Measurements from ENCODE around the gene TUBAL3.

Gene TUBAL3

DNA sequence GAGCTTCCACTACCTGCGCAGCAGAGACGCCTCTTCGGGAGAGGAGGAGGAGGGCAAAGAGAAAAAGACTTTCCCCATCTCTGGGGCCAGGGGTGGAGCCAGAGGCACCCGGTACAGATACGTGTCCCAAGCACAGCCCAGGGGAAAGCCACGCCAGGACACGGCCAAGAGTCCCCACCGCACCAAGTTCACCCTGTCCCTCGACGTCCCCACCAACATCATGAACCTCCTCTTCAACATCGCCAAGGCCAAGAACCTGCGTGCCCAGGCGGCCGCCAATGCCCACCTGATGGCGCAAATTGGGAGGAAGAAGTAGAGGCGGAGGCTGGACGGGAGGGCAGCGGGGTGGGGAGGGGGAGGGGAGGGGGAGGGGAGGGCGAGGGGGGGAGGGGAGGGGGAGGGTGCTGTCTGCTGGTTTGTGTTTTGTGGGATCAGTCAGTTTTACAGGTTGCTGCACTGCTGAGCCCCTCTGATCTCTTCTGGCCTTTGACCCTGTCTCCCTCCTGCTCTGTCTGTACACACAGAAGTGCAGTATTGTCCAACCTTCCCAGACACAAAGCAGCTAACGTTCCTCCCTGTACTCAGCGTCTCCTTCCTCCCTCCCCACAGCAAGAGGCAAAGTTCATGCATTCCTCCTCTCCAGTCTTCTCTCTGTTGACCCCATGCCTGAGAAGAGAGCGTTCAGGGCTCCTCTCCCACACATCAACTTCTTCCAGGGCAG is 30.6 kb downstream of the TUBAL3 start:
- DNase-seq: no peak

DNA sequence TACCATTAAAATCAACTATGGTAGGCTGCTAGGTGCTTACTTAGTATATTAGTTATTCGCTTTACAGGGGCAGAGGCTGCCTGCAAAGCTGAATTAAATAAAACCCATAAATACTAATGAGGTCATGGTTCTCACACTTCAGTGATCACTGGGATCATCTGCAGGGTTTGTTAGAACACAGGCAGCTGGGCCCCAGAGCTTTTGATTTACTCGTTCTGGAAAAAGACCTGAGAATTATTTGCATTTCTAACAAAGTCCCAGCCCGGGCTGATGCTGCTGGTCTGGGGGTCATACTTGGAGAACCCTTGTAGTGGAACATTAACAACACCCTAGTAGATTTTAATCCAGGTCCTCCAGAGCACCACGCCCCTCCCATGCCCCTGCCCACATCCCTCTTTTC is 31.3 kb downstream of the TUBAL3 start:
- DNase-seq: no peak

DNA sequence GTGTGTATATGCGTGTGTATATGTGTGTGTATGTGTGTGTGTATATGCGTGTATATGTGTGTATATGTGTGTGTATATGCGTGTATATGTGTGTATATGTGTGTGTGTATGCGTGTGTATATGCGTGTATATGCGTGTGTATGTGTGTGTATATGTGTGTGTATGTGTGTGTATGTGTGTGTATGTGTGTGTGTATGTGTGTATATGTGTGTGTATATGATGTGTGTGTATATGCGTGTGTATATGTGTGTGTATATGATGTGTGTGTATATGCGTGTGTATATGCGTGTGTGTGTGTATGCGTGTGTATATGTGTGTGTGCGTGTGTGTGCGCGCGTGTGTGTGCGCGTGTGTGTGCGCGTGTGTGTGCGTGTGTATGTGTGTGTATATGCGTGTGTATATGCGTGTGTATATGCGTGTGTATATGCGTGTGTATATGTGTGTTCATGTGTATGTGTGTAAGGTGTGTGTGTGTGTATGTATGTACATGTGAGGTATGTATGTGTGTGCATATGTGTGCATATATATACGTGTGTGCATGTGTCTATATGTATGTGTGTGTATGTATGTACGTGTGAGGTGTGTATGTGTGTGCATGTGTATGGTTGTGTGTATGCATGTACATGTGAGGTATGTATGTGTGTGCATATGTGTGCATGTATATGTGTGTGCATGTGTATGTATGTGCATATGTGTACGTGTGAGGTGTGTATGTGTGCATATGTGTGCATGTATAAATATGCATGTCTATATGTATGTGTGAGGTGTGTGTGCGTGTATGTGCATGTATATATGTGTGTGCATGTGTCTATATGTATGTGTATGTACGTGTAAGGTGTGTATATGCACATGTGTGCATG is 33.9 kb downstream of the TUBAL3 start:
- no peak for DNase-seq

DNA sequence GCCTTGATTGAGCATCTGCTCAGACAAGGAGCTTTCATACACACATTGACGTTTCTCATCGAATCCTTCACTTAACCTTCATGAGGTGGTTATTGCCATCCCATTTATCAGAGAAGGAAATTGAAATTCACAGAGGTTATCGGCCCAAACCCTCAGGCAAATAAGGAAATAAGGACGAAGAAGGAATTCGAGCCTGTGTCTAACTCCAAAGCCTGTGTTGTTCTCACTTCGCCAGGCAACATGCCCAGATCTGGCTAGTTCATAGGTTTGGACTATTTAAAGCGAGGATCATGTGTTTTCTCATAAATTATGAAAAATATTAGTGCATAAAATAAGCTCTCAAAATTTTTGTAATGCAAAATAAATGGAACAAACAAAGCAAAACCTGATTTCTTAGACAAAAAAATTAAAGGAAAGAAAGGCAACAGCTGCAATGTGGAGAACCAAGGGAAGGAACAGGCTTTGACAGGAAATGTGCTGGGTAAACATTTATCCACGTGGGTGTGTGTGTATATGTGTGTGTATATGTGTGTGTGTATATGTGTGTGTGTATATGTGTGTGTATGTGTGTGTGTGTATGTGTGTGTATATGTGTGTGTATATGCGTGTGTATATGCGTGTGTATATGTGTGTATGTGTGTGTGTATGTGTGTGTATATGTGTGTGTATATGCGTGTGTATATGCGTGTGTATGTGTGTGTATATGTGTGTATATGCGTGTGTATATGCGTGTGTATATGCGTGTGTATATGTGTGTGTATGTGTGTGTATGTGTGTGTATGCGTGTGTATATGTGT is 35.1 kb downstream of the TUBAL3 start:
- no peak for DNase-seq

DNA sequence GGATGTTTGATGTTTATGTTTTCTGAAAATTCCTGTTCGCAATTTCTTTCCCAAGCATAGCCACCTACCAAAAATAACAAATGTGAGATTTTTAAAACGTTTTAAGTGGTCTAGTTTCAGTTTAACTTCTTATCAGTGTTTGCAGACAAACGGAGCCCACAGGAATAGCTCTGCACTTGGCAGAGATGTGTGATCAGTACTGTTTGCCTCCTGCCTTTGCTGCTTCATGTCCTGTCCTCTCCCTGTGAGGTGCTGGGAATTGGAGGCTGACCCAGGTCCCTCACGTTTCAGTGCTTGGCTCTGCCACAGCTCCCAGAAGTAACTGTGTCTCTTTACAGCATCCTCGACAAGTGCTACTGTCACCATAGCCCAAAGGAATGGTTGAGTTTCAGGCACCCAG is 38.7 kb downstream of the TUBAL3 start:
- no peak for DNase-seq

DNA sequence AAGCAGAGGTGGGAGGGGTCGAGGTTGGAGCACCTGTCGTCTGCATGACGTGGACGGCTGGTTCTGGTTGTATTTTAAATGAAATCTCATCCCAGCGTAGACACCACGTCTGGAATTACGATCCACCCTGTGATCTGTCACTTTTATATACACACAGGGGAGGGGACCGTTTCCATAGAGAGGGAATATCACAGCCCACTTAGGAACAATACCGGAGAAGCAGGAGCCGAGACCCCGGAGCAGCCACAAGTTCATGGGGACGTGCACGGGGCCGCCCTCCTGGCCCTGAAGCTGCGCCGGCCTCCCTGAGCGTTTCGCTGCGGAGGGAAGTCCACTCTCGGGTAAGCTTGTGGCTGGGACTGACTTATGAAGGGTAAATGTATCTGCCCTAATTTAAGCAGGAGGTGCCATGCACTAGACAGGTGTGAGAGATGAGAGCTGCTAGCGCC is 39.7 kb downstream of the TUBAL3 start, which contains the start of gene UCN3:
Gene UCN3 (plus strand): TSS at position 77 of the 449 bp plus-strand sequence. CDS start 8,755 bp downstream, outside the sequence.
- DNase-seq: peak; percentile 8

DNA sequence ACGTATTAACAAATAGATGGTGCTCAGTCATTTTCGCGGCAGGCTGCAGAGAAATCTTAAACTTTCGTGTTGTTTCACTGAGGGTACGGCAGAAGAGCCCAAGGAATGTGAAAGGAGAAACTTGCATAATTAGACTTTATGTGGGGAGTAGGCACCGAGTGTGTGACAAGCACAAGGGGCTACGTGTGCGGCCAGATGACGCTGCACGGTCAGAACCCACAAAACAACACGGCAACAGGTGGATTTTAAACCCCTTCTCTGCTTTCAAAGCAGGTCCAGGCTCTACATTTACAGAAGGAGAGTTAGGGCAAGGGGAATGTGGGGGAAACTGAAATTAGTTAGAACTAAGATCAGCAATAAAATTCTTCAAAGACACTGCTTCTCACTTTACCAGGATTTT is 40.3 kb downstream of the TUBAL3 start:
- no peak for DNase-seq

DNA sequence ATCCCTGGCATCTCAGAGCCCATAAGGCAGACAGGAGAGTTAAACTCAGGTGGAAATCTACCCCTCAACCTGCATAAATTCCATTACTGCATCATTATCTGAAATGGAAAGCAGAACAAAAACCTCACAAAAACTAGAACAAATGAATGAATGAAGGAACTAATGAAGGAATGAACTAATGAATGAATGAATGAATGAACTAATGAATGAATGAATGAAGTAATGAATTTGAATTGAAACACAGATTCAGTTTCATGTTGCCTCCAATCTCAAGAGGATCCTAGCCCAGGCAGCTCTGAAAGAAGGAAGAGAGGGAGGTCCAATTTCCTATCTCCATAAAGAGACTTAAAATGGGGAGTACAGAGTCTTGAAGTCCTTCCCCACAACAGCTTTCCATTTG is 41.8 kb downstream of the TUBAL3 start:
- DNase-seq: no peak

DNA sequence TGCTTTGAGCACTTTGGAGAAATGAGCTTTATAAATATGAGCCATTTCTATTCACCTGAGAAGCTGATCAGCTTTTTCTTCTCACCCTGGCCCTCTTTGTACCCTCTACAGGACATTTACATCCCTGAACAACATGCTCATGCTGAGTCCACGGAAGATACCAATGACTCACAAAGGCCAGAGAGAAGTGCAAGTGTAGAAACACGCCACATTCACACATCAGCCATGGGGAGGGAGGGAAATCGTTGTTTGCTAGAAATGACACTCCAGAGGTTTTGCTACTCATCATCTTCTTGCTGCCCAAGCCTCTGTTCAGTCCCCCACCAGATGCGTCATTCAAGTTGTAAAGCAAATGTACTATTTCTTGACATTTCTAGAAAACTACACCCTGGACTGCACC is 42.7 kb downstream of the TUBAL3 start:
- DNase-seq: no peak

DNA sequence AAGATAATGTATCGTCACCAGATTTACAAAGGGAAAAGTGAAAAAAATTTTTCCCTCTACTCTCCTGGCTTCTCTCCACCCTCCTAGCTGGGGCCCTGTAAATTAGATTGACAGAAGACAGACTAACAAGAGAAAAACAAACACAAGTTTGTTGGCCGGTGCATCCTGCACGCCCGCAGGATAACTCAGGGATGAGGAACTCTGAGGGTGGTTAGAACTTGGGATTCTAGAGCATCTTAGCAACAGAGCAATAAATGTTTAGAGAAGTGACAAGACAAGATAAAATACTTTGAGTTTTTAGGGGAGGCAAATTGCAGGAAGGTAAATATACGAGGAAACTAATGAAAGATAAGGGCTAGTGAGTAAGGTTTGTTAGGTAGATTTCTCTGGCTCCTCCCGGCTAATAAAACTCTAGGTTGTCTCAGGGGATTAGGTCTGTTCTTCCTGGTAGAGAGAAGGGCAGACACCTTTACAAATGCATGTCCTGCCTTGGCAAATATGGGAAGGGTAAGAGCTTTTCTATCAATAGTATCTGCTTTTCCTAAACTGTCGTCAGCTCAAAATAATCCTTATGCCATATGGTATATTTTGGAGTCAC is 44.2 kb downstream of the TUBAL3 start:
- DNase-seq: no peak

DNA sequence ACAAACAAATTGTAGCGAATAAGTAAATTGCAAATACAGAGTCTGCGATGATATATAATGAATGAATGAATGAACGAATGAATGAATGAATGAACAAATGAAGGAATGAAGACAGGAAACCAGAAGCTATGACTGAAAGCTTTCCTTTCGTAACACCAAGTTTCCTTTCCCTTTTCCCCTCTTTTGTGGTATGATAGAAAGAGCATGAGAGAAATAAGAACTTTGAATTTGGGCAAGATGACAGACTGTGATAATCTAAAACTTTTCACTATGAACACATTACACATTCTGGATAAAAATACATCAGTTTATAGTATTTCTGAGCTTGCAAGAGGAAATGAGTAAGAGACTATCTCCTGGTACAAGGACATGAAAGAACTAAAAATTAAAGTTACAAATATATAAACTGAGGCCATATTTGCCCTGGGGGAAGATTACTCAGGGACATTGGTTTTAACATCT is 48.3 kb downstream of the TUBAL3 start:
- no peak for DNase-seq

DNA sequence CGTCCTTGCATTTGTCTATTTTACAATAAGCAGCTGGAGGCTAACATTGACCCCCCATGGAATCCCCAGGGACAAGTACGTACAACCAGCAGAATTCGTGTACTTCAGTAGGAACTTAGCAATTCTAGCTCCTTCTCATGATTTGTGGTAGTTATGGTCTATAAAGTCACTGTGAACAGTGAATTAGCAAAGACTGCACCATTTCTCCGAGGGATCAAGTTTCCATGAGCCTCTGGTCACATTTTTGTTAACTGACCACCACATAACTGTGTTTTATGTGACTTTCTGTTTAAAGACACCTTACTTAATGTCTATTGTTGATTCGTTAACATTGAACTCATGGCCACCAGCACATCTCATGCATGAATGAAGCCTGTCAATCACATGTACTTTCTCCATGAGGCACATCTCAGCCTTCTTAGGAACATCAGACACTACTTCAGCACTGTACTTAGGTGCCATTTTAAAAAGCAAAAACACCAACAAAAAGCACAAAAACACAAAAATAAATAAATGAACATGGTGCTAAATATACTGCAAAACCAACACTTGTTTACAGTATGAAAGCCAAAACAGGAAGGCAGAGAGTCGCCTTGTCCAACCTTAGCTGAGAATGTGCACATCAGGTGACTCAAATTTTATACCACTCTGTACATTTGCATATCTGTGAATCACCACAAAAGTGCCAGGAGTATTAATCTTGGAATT is 48.9 kb downstream of the TUBAL3 start:
- DNase-seq: no peak

DNA sequence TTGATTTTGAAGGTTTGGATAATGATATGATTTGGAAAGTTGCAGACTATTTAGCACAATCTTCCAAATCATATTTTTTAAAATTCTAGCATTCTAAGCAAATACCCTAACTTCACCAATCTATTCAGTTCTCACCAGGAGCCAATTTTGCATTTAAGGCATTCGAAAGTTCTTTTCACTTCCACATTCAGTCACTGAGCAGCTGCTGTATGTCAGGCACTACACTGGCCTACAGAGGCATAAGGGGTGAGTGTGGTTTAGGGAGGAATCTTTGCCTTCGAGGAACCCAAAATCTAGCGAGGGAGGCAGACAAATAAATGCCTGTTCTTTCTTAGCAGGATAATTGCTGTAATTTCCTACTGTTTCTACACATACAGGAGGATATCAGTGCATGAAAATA is 50.6 kb downstream of the TUBAL3 start:
- no peak for DNase-seq

DNA sequence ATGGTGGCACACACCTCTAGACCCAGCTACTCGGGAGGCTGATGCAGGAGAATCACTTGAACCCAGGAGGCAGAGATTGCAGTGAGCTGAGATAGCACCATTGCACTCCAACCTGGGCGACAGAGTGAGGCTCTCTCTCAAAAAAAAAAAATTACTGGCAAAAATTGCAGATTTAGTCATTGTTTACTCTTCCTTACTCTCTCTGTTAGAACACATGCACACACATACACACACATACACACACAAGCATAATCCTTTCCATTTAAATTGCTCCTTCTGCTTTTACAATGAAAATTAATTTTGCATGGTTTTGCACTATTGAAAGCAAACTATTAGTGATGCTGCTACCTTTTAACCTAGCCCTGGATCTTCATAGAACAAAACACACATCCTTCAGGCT is 55.3 kb downstream of the TUBAL3 start:
- DNase-seq: no peak

DNA sequence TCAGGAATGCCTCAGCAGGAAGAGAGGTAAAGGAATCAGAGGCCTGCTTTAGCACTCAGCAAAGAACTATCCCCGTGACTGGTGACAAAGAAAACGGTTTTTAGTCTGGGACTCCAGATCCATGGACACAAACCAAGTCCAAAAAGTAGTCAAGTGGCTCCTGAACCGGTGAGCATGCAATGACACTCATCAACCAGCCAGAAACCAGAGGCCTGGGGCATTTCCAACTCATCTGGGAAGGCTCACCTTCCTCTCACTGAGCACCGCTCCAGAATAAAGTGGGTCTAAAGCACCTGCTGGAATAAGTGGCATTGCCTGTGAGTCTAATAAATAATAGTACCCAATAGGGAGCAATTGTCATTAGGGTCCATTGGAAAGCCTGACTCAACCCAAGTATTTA is 57.7 kb downstream of the TUBAL3 start:
- DNase-seq: no peak

DNA sequence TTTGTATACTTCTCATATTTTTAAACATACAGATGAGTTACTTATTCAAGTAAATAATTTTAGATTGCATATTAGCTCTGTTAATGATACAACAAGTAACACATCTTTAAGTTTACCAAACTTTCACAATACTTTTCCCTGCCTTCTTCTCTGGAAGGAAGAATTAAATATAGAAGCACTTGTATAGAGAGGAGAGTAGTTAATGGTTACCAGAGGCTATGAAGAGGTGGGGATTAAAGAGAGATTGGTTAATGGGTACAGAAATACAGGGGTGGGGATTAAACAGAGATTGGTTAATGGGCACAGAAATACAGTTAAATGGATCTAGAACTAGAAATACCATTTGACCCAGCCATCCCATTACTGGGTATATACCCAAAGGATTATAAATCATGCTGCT is 59.9 kb downstream of the TUBAL3 start:
- no peak for DNase-seq

DNA sequence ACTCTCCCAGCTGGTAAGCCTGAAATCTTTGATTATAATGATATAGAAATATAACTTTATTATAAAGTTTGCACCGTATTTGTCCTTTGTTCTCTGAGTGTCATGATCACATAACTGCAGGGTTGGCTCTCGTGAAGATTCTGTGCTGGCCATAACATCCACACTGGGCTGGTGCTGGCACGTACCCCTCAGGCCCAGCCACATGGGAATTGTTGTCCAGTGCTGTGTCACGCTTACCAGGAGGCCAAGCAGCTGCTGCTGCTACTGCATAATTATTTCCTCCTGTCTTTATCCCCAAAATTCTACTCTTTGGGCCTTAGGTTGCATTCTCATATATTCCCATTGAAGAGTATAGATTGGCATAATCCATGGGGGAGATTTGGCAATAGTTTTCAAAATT is 60.6 kb downstream of the TUBAL3 start:
- DNase-seq: no peak

DNA sequence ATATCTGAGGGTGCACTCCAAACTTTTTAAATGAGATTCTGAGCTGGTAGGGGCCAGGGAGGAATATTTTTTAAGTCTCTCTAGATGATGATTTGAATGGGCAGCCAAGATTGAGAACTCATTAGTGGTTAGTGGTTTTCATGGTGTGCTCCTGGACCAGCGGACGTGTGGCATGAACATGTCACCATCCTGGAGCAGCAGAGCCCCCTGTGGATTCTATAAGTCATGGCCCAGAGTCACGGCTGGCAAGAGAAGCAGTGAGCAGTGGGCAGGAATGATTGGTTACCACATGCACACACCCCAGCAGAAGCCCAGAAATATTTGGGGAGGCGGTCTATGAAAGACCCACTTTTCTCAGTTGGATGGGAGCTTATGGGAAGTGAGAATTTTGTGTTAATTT is 61.1 kb downstream of the TUBAL3 start:
- DNase-seq: no peak
